Tibial nerve (tissue), 4 donors: Measurements from ENCODE around the gene KCNIP3.

ENCODE experiments used
- CTCF ChIP-seq, 5 experiments: fragments of 200-600 bp in 3 of 5; fragments of 450-650 bp in 2 of 5; sonication (generic) in 3 of 5; IDR thresholded peaks; one replicate each; pipeline ENCODE4 v1.5.1; 2016 to 2019; ENCODE audit warnings: antibody characterized with exemption in 5 of 5, mild to moderate bottlenecking in 3 of 5, moderate library complexity in 2 of 5
- EP300 ChIP-seq, 2 donors: sonication (generic); formaldehyde crosslinking; IDR thresholded peaks; one replicate each; pipeline ENCODE4 v1.6.1; 2017; ENCODE audit warnings: antibody characterized with exemption in 2 of 2, mild to moderate bottlenecking in 1 of 2
- POLR2A ChIP-seq, 2 donors: fragments of 450-650 bp; IDR thresholded peaks; one replicate each; pipeline ENCODE4 v1.6.1; 2017; ENCODE audit warnings: antibody characterized with exemption in 2 of 2, mild to moderate bottlenecking in 2 of 2, moderate library complexity in 2 of 2

- no peak for TF ChIP-seq CTCF (IDR thresholded peaks at IDR 0.05)
- no peak for TF ChIP-seq POLR2A (IDR thresholded peaks at IDR 0.05)
- no peak for TF ChIP-seq EP300 (IDR thresholded peaks at IDR 0.05)
Measured at GRCh38 chr2:95337829-95338228, 40.7 kb downstream of the KCNIP3 start.
